HepG2 (cell line): Measurements from ENCODE around the gene TBC1D16. TPM values are rescaled to one million over a fixed set of nuclear protein-coding genes. Genes with fewer than 3 reads are reported as not detected.

Experiments
- ATAC-seq: fragments of 200-7000 bp; cut with Tn5 transposase; 3 replicates; pipeline ENCODE4 v1.9.1; 2020; ENCODE audit warnings: mild to moderate bottlenecking, moderate library complexity
- BruUV-seq: library from RNA; stranded (reverse); fragments of 400-500 nt; replicated peaks from 2 replicates; lab custom pipeline; 2021; lab: Mats Ljungman, UMichigan
- CTCF ChIA-PET: fragments of 300-600 bp; formaldehyde crosslinking; extraction: SDS; loops from one replicate; lab custom pipeline; 2021; ENCODE audit warnings: low total read pairs, inconsistent platforms, low intra/inter-chr PET ratio; lab: Yijun Ruan, JAX
- POLR2A ChIA-PET: fragments of 350-600 bp; sonication (Branson Sonifier 250); formaldehyde crosslinking; loops from one replicate; lab custom pipeline; 2020; ENCODE audit warnings: antibody characterized with exemption, inconsistent platforms; lab: Yijun Ruan, JAX
- DNase-seq: peaks from one replicate; pipeline ENCODE4 v3.0.0-alpha.2; 2015; ENCODE audit warnings: low spot score
- FAIRE-seq: peaks from 3 replicates; lab custom pipeline; 2011; peaks lifted over from hg19 to GRCh38; lab: Jason Lieb, UNC
- H2AFZ ChIP-seq: one replicate; pipeline ENCODE4 v1.6.1; 2011; ENCODE audit warnings: low read length, inconsistent platforms
- H3K27ac ChIP-seq: fragments of 300-600 bp; 3 replicates; pipeline ENCODE4 v1.8.0; 2011; ENCODE audit warnings: mixed run types, mild to moderate bottlenecking, mixed read lengths, low read length, inconsistent platforms; ENCODE audit not compliant: insufficient read depth; ENCODE audit errors: extremely low read length
- H3K27me3 ChIP-seq, 2 experiments: fragments of 200-600 bp in 1 of 2; 2 replicates in 1 of 2; 3 replicates in 1 of 2; pipeline versions ENCODE4 v1.6.0 to v1.8.0; 2011; ENCODE audit warnings: low read length in 2 of 2, mild to moderate bottlenecking in 2 of 2, moderate library complexity in 2 of 2, inconsistent platforms in 1 of 2; ENCODE audit not compliant: insufficient read depth in 2 of 2, control insufficient read depth in 1 of 2
- H3K36me3 ChIP-seq, 2 experiments: fragments of 200-600 bp in 1 of 2; replicated peaks in 1 of 2; 2 replicates in 1 of 2; 3 replicates in 1 of 2; pipeline versions ENCODE4 v1.5.1 to v1.8.0; 2011; ENCODE audit warnings: low read length in 2 of 2, inconsistent platforms in 1 of 2; ENCODE audit not compliant: insufficient read depth in 2 of 2, control insufficient read depth in 1 of 2
- H3K4me1 ChIP-seq: 2 replicates; pipeline ENCODE4 v1.5.1; 2012; ENCODE audit warnings: low read length, inconsistent platforms; ENCODE audit not compliant: insufficient read depth
- H3K4me2 ChIP-seq: 2 replicates; pipeline ENCODE4 v1.6.0; 2011; ENCODE audit warnings: low read depth, low read length, inconsistent platforms
- H3K4me3 ChIP-seq, 3 experiments: fragments of 200-600 bp in 1 of 3; sonication (generic), shearing (Covaris generic) in 1 of 3; replicated peaks in 1 of 3; 2 replicates each; pipeline ENCODE4 v1.5.1; 2011 to 2016; ENCODE audit warnings: low read length in 3 of 3, inconsistent platforms in 2 of 3, low read depth in 2 of 3, mild to moderate bottlenecking in 2 of 3, control low read depth in 1 of 3, mixed read lengths in 1 of 3; ENCODE audit not compliant: insufficient read depth in 1 of 3
- H3K79me2 ChIP-seq: one replicate; pipeline ENCODE4 v1.6.1; 2011; ENCODE audit warnings: low read length, inconsistent platforms; ENCODE audit not compliant: insufficient read depth
- H3K9ac ChIP-seq: 2 replicates; pipeline ENCODE4 v1.6.0; 2011; ENCODE audit warnings: mild to moderate bottlenecking, low read depth, low read length, inconsistent platforms; ENCODE audit not compliant: insufficient read depth
- H3K9me3 ChIP-seq: 2 replicates; pipeline ENCODE4 v1.5.1; 2012; ENCODE audit warnings: mild to moderate bottlenecking, low read length
- H4K20me1 ChIP-seq: 2 replicates; pipeline ENCODE4 v1.6.0; 2011; ENCODE audit warnings: inconsistent platforms, mild to moderate bottlenecking, low read length, moderate library complexity; ENCODE audit not compliant: insufficient read depth
- CTCF ChIP-seq: sonication (generic); formaldehyde crosslinking; IDR thresholded peaks from 2 replicates; pipeline ENCODE4 v1.5.0; 2020; ENCODE audit warnings: mild to moderate bottlenecking, missing genetic modification reagents, moderate library complexity
- MBD4 ChIP-seq: IDR thresholded peaks from 2 replicates; pipeline ENCODE4 v1.6.1; 2012; ENCODE audit warnings: low read length, inconsistent platforms, borderline replicate concordance
- SETDB1 ChIP-seq: sonication (generic); formaldehyde crosslinking; IDR thresholded peaks from 2 replicates; pipeline ENCODE4 v1.5.1; 2020; ENCODE audit warnings: missing genetic modification reagents, mild to moderate bottlenecking, borderline replicate concordance
- TCF12 ChIP-seq, 2 experiments: fragments of 450-650 bp in 1 of 2; sonication (generic) in 1 of 2; formaldehyde crosslinking in 1 of 2; IDR thresholded peaks; 2 replicates each; pipeline versions ENCODE4 v1.6.1 to v1.8.0; 2017 to 2022; ENCODE audit warnings: antibody characterized with exemption in 1 of 2, mild to moderate bottlenecking in 1 of 2, missing genetic modification reagents in 1 of 2, moderate library complexity in 1 of 2
- ZBTB43 ChIP-seq: sonication (generic); formaldehyde crosslinking; conservative IDR thresholded peaks from 2 replicates; pipeline ENCODE4 v1.4.0; 2020; ENCODE audit warnings: missing genetic modification reagents
- ZFYVE20 ChIP-seq: sonication (generic); formaldehyde crosslinking; IDR thresholded peaks from 2 replicates; pipeline ENCODE4 v1.8.0; 2023; ENCODE audit warnings: low read depth, mild to moderate bottlenecking, moderate library complexity, missing genetic modification reagents, borderline replicate concordance
- ZNF260 ChIP-seq: sonication (generic); formaldehyde crosslinking; IDR thresholded peaks from 2 replicates; pipeline ENCODE4 v1.4.0; 2020; ENCODE audit warnings: missing genetic modification reagents, low read depth, mild to moderate bottlenecking, borderline replicate concordance
- ZNF678 ChIP-seq: sonication (generic); formaldehyde crosslinking; IDR thresholded peaks from 2 replicates; pipeline ENCODE4 v1.4.0; 2020; ENCODE audit warnings: mild to moderate bottlenecking, missing genetic modification reagents
- ZNF737 ChIP-seq: sonication (generic); formaldehyde crosslinking; IDR thresholded peaks from 2 replicates; pipeline ENCODE4 v1.5.0; 2020; ENCODE audit warnings: missing genetic modification reagents, mild to moderate bottlenecking, borderline replicate concordance
- ZNF768 ChIP-seq: sonication (generic); formaldehyde crosslinking; IDR thresholded peaks from 2 replicates; pipeline ENCODE4 v1.4.0; 2020; ENCODE audit warnings: missing genetic modification reagents
- ZUFSP ChIP-seq: sonication (generic); formaldehyde crosslinking; IDR thresholded peaks from 2 replicates; pipeline ENCODE4 v1.9.0; 2021; ENCODE audit warnings: missing genetic modification reagents, mild to moderate bottlenecking, borderline replicate concordance
- WGBS: methylation state at CpG from one replicate; pipeline ENCODE4 v1.1.6; 2017; ENCODE audit warnings: low lambda C conversion rate; 5-methylcytosine and 5-hydroxymethylcytosine counted together
- in situ Hi-C: cut with HindIII; loops from 2 replicates; pipeline ENCODE4 v1.10.0; 2017; ENCODE audit warnings: low pct_unique_long_range_greater_than_20kb; ENCODE audit not compliant: extremely low pct_ligation_motif_present
- intact Hi-C: fragments of 100-400 bp; cut with micrococcal nuclease; formaldehyde crosslinking; loops from one replicate; pipeline ENCODE4 v1.10.0; 2022; ENCODE audit not compliant: unreplicated experiment
- polyA plus RNA-seq, 8 experiments: library from polyadenylated mRNA; depleted of rRNA in 3 of 8; stranded (reverse) in 7 of 8; unstranded in 1 of 8; fragments of >200 nt; fragmentation: Illumina TruSeq in 4 of 8; extraction: Trizol in 4 of 8; gene quantifications; 2 replicates each; pipeline versions ENCODE4 v1.2.1 to v1.2.3, GENCODE V29; 2011 to 2016; ENCODE audit warnings: low read depth in 4 of 8, missing spikeins in 1 of 8, mixed read lengths in 1 of 8; ENCODE audit not compliant: insufficient read depth in 1 of 8
- total RNA-seq, 5 experiments: library from RNA; depleted of rRNA; stranded (reverse); fragments of >200 nt; fragmentation: Illumina TruSeq; extraction: Trizol; gene quantifications; 2 replicates each; pipeline ENCODE4 v1.2.3, GENCODE V29; 2016; ENCODE audit warnings: low read depth in 1 of 5

TBC1D16 gene
- total and polyA plus RNA-seq, 2 of the 13 experiments (the other 11 are each of a cell fraction or from before 2014, with no cell fraction given), result 14.9 to 24.9 TPM

- Histone ChIP-seq H4K20me1 (no peaks in the 10 kb centered on the region), H3K4me3 (no peak overlapping the region), H3K36me3 (no peaks in the 10 kb centered on the region), H2AFZ (no peak overlapping the region), H3K9ac (no peak overlapping the region), H3K79me2 (no peaks in the 10 kb centered on the region), H3K4me1 (peaks cover 40% of the 10 kb centered on the region), H3K27me3 (peaks cover 6 to 51% of the 10 kb centered on the region in 2 experiments; a peak in 4 of 5 replicates), H3K9me3 (no peaks in the 10 kb centered on the region), H3K4me2 (no peak overlapping the region), H3K27ac (no peak overlapping the region)
- intact Hi-C loops, result no loop called here
- FAIRE-seq, result no peak
- no TSS peak for BruUV-seq
- no peak for ATAC-seq
- WGBS, result 52% methylated on average over 11 of the region's 11 CpGs
- POLR2A ChIA-PET, result no interaction called here
- TF ChIP-seq ZNF260 (CRISPR knock-in tag) (no peak), CTCF (CRISPR knock-in tag) (peak; percentile 23; the same call in 1 of the 2 replicates)
- in situ Hi-C loops, result no loop called here
- CTCF ChIA-PET, result no interaction called here
- DNase-seq, result no peak
These were observed 128.4 kb downstream of the TBC1D16 start for GRCh38 chr17:79907217-79907715.

GRCh38 chr17:79905832-79906231 lies 129.8 kb downstream of the TBC1D16 start:
- Histone ChIP-seq H3K36me3 (no peaks in the 10 kb centered on the region), H4K20me1 (no peaks in the 10 kb centered on the region), H3K4me2 (peak overlapping the region; percentile 23), H2AFZ (no peak overlapping the region), H3K79me2 (no peaks in the 10 kb centered on the region), H3K9ac (no peak overlapping the region), H3K9me3 (no peaks in the 10 kb centered on the region), H3K27ac (no peak overlapping the region), H3K27me3 (peaks cover 8 to 48% of the 10 kb centered on the region in 2 experiments; a peak in 4 of 5 replicates), H3K4me3 (no peak overlapping the region), H3K4me1 (peaks cover 32% of the 10 kb centered on the region)
- POLR2A ChIA-PET, result interaction anchor here (1.0 kb wide), 4 partner anchors 56 to 88 kb away, joined by 3 to 6 read pairs (median 4); partner anchors contain the start of gene CBX4
- intact Hi-C loops, result no loop called here
- CTCF ChIA-PET, result interaction anchor here (0.8 to 1.1 kb wide), 5 partner anchors 11 to 67 kb away, joined by 3 to 4 read pairs (median 3); partner anchors contain the start of gene CBX4
- FAIRE-seq (peak; percentile 99), DNase-seq (peak; percentile 95), ATAC-seq (peak; percentile 97)
- WGBS, result 10% methylated on average over 8 of the region's 8 CpGs
- in situ Hi-C loops, result no loop called here
- BruUV-seq, result no TSS peak
- TF ChIP-seq ZUFSP (CRISPR knock-in tag) (no peak), ZNF768 (CRISPR knock-in tag) (no peak), ZFYVE20 (CRISPR knock-in tag) (no peak), TCF12 (IDR thresholded peaks at IDR 0.05) (no peak), TCF12 (CRISPR knock-in tag; IDR thresholded peaks at IDR 0.05) (no peak), ZNF737 (CRISPR knock-in tag) (no peak), ZBTB43 (CRISPR knock-in tag) (peak; percentile 92), MBD4 (no peak), SETDB1 (no peak), ZNF678 (CRISPR knock-in tag) (no peak)
